Measurements from ENCODE around the gene ORM1. TPM values are rescaled to one million over a fixed set of nuclear protein-coding genes. Genes with fewer than 3 reads are reported as not detected.

ORM1 gene
- total and polyA plus RNA-seq, 4 donors = 1,297 to 69,591 (median 37,095) TPM

DNA sequence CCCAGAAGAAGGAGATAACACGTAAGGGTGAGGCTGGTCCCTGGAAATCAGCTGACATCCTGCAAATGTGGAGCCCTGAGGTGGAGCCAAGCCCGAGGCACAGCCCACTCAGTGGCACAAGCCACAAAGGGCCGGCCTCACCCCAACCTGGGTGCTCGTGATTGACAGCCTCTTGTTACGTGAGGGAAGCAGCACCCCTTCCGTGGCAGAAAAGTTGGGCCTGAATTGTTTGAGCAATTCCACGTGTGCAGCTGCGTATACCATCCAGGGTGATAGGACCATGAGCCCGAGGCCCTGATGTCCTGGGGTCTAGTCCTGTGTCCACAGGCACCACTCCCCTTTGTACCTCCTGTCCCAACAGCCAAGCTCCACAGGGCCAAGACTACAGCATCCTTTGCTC, 11.6 kb downstream of the ORM1 start (continued):
- TF ChIP-seq, protein P1, sequence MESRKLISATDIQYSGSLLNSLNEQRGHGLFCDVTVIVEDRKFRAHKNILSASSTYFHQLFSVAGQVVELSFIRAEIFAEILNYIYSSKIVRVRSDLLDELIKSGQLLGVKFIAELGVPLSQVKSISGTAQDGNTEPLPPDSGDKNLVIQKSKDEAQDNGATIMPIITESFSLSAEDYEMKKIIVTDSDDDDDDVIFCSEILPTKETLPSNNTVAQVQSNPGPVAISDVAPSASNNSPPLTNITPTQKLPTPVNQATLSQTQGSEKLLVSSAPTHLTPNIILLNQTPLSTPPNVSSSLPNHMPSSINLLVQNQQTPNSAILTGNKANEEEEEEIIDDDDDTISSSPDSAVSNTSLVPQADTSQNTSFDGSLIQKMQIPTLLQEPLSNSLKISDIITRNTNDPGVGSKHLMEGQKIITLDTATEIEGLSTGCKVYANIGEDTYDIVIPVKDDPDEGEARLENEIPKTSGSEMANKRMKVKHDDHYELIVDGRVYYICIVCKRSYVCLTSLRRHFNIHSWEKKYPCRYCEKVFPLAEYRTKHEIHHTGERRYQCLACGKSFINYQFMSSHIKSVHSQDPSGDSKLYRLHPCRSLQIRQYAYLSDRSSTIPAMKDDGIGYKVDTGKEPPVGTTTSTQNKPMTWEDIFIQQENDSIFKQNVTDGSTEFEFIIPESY (IDR thresholded peaks at IDR 0.05) = no peak
- TF ChIP-seq HNF4G (IDR thresholded peaks at IDR 0.05) (no peak), JUND (IDR thresholded peaks at IDR 0.05) (no peak), FOXA1 (IDR thresholded peaks at IDR 0.05) (no peak)
- TF ChIP-seq, protein P2, sequence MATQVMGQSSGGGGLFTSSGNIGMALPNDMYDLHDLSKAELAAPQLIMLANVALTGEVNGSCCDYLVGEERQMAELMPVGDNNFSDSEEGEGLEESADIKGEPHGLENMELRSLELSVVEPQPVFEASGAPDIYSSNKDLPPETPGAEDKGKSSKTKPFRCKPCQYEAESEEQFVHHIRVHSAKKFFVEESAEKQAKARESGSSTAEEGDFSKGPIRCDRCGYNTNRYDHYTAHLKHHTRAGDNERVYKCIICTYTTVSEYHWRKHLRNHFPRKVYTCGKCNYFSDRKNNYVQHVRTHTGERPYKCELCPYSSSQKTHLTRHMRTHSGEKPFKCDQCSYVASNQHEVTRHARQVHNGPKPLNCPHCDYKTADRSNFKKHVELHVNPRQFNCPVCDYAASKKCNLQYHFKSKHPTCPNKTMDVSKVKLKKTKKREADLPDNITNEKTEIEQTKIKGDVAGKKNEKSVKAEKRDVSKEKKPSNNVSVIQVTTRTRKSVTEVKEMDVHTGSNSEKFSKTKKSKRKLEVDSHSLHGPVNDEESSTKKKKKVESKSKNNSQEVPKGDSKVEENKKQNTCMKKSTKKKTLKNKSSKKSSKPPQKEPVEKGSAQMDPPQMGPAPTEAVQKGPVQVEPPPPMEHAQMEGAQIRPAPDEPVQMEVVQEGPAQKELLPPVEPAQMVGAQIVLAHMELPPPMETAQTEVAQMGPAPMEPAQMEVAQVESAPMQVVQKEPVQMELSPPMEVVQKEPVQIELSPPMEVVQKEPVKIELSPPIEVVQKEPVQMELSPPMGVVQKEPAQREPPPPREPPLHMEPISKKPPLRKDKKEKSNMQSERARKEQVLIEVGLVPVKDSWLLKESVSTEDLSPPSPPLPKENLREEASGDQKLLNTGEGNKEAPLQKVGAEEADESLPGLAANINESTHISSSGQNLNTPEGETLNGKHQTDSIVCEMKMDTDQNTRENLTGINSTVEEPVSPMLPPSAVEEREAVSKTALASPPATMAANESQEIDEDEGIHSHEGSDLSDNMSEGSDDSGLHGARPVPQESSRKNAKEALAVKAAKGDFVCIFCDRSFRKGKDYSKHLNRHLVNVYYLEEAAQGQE (IDR thresholded peaks at IDR 0.05) = no peak

DNA sequence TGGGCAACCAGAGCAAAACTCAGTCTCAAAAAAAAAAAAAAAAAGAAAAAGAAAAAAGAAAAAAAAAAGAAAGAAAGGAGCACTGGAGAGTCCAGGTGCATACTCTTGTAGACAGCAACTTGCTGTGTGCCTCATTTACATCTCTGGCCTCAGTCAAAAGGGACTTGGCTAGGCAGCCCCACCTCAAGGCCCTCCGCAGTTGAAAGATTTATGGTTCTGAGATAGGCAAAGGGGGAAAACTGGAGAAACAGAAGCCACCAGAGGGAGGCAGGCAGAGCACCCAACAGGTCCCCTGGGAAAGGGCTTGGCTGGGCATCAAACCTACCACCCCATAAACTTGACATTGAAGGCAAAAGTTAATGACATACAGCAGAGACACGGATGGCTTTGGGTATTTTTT, 12.8 kb downstream of the ORM1 start:
- Histone ChIP-seq H3K4me3 (ENCODE audit: low read depth in 1 of 3, low read length in 3 of 3) (no peak overlapping the region), H3K27me3 (ENCODE audit: control insufficient read depth in 4 of 4, insufficient read depth in 4 of 4, low read length in 3 of 4) (no peaks in the 10 kb centered on the region), H3K4me1 (ENCODE audit: control insufficient read depth in 4 of 4, insufficient read depth in 4 of 4, low read length in 3 of 4) (peaks cover 0 to 13% (median 3%) of the 10 kb centered on the region in 4 donors), H3K27ac (ENCODE audit: low read depth in 1 of 2, low read length in 2 of 2) (no peak overlapping the region), H3K9ac (ENCODE audit: low read depth in 1 of 2, low read length in 2 of 2) (no peak overlapping the region), H3K9me3 (ENCODE audit: control insufficient read depth in 4 of 4, low read length in 3 of 4) (no peaks in the 10 kb centered on the region), H3K36me3 (ENCODE audit: control insufficient read depth in 4 of 4, insufficient read depth in 3 of 4, low read depth in 1 of 4, low read length in 3 of 4) (peaks cover 5 to 40% (median 22%) of the 10 kb centered on the region in 4 donors)
- no peak for DNase-seq (ENCODE audit: low spot score)
- 72% methylated on average over 2 of the region's 2 CpGs for WGBS
- TF ChIP-seq NR2F2 (IDR thresholded peaks at IDR 0.05) (no peak), FOXA1 (IDR thresholded peaks at IDR 0.05) (no peak), SP1 (IDR thresholded peaks at IDR 0.05) (no peak), YY1 (IDR thresholded peaks at IDR 0.05) (no peak), JUND (IDR thresholded peaks at IDR 0.05) (no peak), RXRA (IDR thresholded peaks at IDR 0.05) (no peak), FOXA2 (IDR thresholded peaks at IDR 0.05) (no peak), EGR1 (IDR thresholded peaks at IDR 0.05; ENCODE audit: low read depth in 2 of 2) (no peak), RAD21 (IDR thresholded peaks at IDR 0.05) (no peak), TAF1 (conservative IDR thresholded peaks at IDR 0.05) (no peak)
- TF ChIP-seq, protein P3, sequence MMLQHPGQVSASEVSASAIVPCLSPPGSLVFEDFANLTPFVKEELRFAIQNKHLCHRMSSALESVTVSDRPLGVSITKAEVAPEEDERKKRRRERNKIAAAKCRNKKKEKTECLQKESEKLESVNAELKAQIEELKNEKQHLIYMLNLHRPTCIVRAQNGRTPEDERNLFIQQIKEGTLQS (IDR thresholded peaks at IDR 0.05) = no peak
- TF ChIP-seq, protein P4, sequence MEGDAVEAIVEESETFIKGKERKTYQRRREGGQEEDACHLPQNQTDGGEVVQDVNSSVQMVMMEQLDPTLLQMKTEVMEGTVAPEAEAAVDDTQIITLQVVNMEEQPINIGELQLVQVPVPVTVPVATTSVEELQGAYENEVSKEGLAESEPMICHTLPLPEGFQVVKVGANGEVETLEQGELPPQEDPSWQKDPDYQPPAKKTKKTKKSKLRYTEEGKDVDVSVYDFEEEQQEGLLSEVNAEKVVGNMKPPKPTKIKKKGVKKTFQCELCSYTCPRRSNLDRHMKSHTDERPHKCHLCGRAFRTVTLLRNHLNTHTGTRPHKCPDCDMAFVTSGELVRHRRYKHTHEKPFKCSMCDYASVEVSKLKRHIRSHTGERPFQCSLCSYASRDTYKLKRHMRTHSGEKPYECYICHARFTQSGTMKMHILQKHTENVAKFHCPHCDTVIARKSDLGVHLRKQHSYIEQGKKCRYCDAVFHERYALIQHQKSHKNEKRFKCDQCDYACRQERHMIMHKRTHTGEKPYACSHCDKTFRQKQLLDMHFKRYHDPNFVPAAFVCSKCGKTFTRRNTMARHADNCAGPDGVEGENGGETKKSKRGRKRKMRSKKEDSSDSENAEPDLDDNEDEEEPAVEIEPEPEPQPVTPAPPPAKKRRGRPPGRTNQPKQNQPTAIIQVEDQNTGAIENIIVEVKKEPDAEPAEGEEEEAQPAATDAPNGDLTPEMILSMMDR (IDR thresholded peaks at IDR 0.05; ENCODE audit: low read depth, low read length, missing input control) = no peak
- TF ChIP-seq, protein P2 (IDR thresholded peaks at IDR 0.05) = no peak
- TF ChIP-seq, protein P1 (IDR thresholded peaks at IDR 0.05) = no peak

All from liver (tissue), 9 donors.